GM21381 (cell line): ENCODE measurements around the gene IZUMO2.
"Not testable (repeated sequence)": the region's sequence is repeated elsewhere in the genome, so short reads cannot be mapped to it uniquely, and the experiment has no call there.

ENCODE experiments used
- ATAC-seq: cut with Tn5 transposase; IDR thresholded peaks from one replicate; pipeline ENCODE4 v1.9.1; 2021; ENCODE audit warnings: mild to moderate bottlenecking, moderate library complexity; ENCODE audit not compliant: unreplicated experiment

The IZUMO2 gene

DNA sequence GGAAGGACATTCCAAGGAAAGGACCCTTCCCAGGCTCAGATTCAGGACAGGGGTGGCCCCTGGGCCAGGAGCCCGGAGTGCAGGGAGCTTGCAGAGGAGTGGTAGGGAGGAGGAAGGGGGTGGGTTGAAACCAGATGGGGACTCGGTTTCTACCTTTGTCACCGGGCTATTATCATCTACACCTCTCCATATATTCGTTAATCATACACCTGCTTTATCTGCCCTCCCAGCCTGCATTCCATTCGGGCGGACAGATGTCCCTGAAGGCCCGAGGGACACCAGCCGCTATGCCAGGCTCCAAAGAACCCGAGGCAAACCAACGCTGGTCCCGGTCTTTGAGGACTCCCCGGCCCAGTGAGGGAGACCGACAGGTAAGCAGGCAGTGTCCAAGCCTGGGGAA lies 24.9 kb upstream of the IZUMO2 start:
- no peak for ATAC-seq

- no peak for ATAC-seq
These were observed 21.1 kb upstream of the IZUMO2 start for GRCh38 chr19:50184196-50184595.

GRCh38 chr19:50181121-50181520 lies 18.0 kb upstream of the IZUMO2 start:
- no peak for ATAC-seq

DNA sequence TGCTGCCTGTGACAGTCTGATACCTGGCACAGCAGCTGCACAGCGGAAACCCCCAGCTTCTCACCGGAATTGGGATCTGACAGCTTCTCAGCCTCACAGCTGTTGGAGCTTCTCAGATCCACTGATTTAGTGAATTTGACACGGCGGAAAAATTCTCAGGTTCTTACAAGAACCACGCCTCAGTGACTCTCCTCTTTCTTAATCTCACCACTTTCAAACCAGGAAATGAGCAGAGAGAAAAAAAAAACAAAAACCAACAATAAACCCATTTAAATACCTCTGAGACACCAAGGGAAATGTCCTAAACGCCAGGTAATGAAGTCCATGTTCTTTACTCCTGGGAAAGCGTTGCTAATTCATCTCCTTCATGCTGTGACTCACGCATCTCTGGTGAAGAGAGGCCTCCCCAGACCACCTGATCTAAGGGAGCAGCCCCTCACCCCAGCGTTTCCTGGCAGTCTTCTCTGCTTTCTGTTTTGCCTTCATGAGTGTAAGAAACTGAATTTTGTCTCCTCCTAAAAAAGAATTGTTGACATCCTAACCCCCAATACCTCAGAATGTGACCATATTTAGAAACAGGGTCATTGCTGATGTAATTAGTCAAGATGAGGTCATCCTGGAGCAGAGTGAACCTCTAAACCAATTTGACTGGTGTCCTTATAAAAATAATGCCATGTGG lies 15.9 kb upstream of the IZUMO2 start:
- ATAC-seq: no peak

GRCh38 chr19:50178320-50178719 lies 15.2 kb upstream of the IZUMO2 start:
- no peak for ATAC-seq

GRCh38 chr19:50176775-50177174 lies 13.7 kb upstream of the IZUMO2 start:
- ATAC-seq: no peak

GRCh38 chr19:50175924-50176323 lies 12.8 kb upstream of the IZUMO2 start:
- no peak for ATAC-seq

DNA sequence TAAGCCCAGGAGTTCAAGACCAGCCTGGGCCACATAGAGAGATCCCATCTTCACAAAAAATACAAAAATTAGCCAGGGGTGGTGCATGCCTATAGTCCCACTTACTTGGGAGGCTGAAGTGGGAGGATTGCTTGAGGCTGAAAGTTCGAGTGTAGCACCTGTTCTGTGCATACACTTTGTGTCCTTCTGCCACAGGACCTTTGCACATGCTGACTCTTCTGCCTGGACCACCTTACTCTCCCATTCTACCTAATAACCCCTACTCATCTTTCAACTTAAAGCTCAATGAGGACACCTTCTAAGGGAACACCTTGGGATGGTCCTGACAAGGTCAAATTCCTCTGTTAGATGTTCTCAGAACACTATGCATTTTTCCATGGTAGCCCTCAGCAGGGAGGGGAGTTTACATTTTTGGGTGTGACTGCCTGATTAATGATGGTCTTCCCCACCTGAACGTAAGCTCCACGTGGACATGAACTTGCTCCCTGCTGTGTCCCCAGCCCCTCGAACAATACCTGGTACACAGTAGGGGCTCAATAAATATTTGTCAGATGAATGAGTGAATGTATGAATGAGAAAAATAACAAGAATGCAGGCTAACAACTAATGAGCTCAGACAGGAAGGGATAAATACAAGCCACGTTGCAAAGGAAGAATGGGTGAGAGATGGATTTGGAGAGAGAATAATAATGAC lies 11.2 kb upstream of the IZUMO2 start:
- ATAC-seq: no peak

DNA sequence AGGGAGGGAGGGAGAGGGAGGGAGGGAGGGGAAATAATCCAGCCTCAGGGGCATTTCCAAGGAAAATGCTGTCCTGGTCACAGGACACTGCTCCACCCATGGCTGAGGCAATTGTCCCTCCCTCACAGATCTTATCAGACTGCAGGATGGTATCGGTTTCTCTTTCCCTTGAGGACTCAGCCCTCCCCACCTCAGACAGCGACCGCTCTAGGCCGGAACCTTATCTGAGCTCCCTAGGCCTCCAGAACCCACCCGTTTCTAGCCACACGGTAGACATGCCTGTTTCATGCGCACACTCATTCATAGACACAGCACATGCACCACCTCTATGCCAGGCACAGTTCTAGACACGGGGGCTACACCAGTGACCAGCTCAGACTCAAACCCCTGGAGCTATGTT lies 10.0 kb upstream of the IZUMO2 start:
- ATAC-seq: no peak

- ATAC-seq: no peak
These were observed 9.6 kb upstream of the IZUMO2 start for GRCh38 chr19:50172726-50173125.

- ATAC-seq: no peak
These were observed 8.7 kb upstream of the IZUMO2 start for GRCh38 chr19:50171752-50172151.

DNA sequence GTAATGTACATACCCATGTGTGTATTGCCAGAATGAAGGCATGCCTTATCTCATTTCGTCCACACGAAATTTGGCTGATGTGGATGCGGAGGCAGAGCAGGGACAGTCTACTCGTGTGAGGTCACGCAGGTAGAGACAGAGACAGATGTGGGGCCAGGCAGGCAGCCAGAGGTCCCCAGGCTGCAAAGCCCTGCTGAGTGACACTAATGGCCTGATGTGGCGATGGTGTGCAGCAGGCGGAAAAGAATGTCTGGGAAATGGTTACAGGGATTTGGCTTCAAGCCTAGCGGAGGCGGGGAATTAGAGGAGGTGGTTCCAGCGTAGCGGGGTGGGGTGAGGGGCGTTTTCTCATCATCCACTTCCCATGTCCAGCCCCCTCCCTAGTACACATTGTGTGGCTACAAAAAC lies 4.2 kb upstream of the IZUMO2 start:
- ATAC-seq: no peak

- no peak for ATAC-seq
These were observed 4.0 kb downstream of the IZUMO2 start for GRCh38 chr19:50159078-50159477.

GRCh38 chr19:50158577-50158976 lies 4.5 kb downstream of the IZUMO2 start:
- ATAC-seq: no peak

DNA sequence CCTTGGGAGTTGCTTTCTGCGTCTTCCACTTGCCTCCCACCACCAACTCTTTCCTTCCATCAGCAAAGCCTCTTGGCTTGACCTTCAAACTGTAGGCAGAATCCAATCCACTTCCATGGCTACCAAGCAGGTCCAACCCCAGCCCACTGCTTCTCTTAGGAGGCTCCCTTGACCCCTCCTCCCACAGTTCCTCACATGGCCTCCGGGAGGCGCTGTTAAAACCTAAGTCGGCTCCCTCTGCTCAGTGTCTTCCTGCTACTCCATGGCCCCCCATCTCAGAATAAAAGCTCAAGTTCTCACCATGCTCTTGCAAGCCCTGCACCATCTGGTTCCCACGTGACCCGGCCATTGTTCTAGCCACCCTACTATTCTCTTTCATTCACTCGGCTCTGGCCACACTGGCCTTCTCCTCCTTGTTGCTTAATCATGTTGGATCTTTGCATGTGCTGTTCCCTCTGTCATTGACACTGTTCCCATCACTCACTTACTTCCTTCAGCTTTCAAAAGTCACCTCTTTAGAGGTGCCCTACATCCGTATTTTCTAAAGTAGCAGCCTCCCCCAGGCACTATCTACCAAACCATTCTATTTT lies 7.5 kb downstream of the IZUMO2 start:
- no peak for ATAC-seq

GRCh38 chr19:50154529-50154928 lies 8.6 kb downstream of the IZUMO2 start:
- ATAC-seq: no peak

- no peak for ATAC-seq
These were observed 10.5 kb downstream of the IZUMO2 start for GRCh38 chr19:50152578-50152977.

GRCh38 chr19:50148528-50148927 lies 14.6 kb downstream of the IZUMO2 start:
- no peak for ATAC-seq

DNA sequence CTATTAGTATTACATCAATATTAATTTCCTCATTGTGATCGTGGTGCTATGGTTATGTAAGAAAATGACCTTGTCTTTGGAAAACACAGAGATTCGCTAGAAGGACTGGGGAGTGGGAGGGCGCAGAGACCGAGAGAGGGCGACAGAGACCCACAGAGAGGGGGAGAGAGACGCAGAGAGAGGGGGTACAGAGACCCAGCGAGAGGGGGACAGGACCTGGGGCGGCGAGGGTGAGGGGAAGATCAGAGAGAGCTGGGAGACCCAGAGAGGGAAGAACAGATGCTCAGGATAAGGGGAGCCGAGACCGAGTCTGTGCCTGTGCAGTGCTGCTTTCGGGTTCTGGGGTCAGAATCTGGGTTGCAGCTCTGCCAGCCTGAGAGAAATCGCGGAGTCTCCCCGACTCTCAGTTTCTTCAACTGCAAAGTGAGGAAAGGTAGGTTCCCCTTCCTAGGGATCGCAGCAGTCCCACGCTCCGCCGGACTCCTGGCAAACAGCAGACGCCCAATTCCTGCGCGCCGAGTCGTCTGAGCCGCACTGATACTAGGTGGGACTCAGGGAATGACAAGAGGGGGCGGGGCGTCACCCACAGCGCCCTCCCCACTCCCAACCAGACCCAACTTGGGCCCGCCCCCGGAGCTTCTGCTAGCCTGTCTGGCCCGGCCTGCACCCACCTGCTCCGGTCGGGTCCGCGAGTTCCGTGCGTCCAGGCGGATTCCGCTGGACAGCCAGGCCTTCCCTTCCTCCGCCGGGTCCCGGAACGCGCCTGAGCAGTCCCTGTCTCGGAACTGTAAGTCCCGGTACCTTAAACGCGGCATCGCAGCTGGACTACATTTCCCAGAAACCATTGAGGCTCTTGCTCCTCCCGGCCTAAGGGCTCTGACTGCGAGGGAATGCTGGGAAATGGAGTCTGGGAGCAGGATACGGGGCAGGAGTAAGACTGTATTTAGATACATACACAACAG lies 15.3 kb downstream of the IZUMO2 start:
- no peak for ATAC-seq

DNA sequence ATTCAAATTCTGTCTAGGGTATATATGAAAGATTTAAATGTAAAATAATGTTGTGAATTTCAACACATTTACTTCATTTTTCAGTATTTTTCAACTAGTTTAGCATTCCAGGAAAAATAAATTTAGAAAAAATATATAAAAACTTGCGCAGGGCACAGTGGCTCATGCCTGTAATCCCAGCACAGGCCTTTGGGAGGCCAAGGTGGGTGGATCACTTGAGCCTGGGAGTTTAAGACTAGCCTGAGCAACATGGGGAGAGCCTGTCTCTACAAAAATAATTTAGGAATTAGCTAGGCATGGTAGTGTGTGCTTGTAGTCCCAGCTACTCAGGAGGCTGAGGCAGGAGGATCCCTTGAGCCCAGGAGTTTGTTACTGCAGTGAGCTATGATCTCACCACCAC lies 21.2 kb downstream of the IZUMO2 start:
- ATAC-seq: not testable (repeated sequence)
